ENCODE data around the gene EPHA10. TPM values are rescaled to one million over a fixed set of nuclear protein-coding genes. Genes with fewer than 3 reads are reported as not detected.

EPHA10 gene
- total RNA-seq, 2 donors from 2014 or later = 0.22 TPM; not detected in 1

- H3K27ac ChIP-seq = no peak overlapping the region
- peaks cover 0 to 6% of the 10 kb centered on the region in 2 donors for H3K27me3 ChIP-seq
- DNase-seq (ENCODE audit: low spot score) = no peak
- no peaks in the 10 kb centered on the region for H3K9me3 ChIP-seq
- no peak for TF ChIP-seq CTCF (IDR thresholded peaks at IDR 0.05)
- H3K4me3 ChIP-seq = no peak overlapping the region
- no peaks in the 10 kb centered on the region for H3K4me1 ChIP-seq
- no peaks in the 10 kb centered on the region for H3K36me3 ChIP-seq
These were observed 30.0 kb downstream of the EPHA10 start for GRCh38 chr1:37734629-37735591.

GRCh38 chr1:37732111-37732780, 32.7 kb downstream of the EPHA10 start:
- Histone ChIP-seq H3K27ac (no peak overlapping the region), H3K9me3 (no peaks in the 10 kb centered on the region), H3K27me3 (peaks cover 0 to 6% of the 10 kb centered on the region in 2 donors), H3K4me1 (no peaks in the 10 kb centered on the region), H3K36me3 (no peaks in the 10 kb centered on the region), H3K4me3 (no peak overlapping the region)
- no peak for DNase-seq (ENCODE audit: low spot score)
- no peak for TF ChIP-seq CTCF (IDR thresholded peaks at IDR 0.05)

- Histone ChIP-seq H3K36me3 (no peaks in the 10 kb centered on the region), H3K27me3 (peaks cover 0 to 6% of the 10 kb centered on the region in 2 donors), H3K9me3 (no peaks in the 10 kb centered on the region), H3K4me3 (no peak overlapping the region), H3K27ac (no peak overlapping the region), H3K4me1 (no peaks in the 10 kb centered on the region)
- DNase-seq (ENCODE audit: low spot score) = no peak
- no peak for TF ChIP-seq CTCF (IDR thresholded peaks at IDR 0.05)
These were observed 33.5 kb downstream of the EPHA10 start for GRCh38 chr1:37731312-37732019.

- H3K36me3 ChIP-seq = no peaks in the 10 kb centered on the region
- H3K4me1 ChIP-seq = no peaks in the 10 kb centered on the region
- no peak overlapping the region for H3K27ac ChIP-seq
- H3K4me3 ChIP-seq = no peak overlapping the region
- H3K27me3 ChIP-seq = peaks cover 0 to 5% of the 10 kb centered on the region in 2 donors
- TF ChIP-seq CTCF (IDR thresholded peaks at IDR 0.05) = no peak
- no peaks in the 10 kb centered on the region for H3K9me3 ChIP-seq
- no peak for DNase-seq (ENCODE audit: low spot score)
These were observed 34.5 kb downstream of the EPHA10 start for GRCh38 chr1:37730376-37730775.

GRCh38 chr1:37728416-37728815, 36.5 kb downstream of the EPHA10 start:
- Histone ChIP-seq H3K4me3 (no peak overlapping the region), H3K9me3 (no peaks in the 10 kb centered on the region), H3K4me1 (no peaks in the 10 kb centered on the region), H3K27me3 (no peaks in the 10 kb centered on the region), H3K36me3 (no peaks in the 10 kb centered on the region), H3K27ac (no peak overlapping the region)
- TF ChIP-seq CTCF (IDR thresholded peaks at IDR 0.05) = no peak
- no peak for DNase-seq (ENCODE audit: low spot score)
